Peyer's patch (tissue), 4 donors: ENCODE measurements around the gene PFN1. TPM values are rescaled to one million over a fixed set of nuclear protein-coding genes. Genes with fewer than 3 reads are reported as not detected.

Experiments used
- DNase-seq, 3 donors: peaks; one replicate each; pipeline ENCODE4 v3.0.0-alpha.2; 2017 to 2019
- H3K27ac ChIP-seq, 4 donors: fragments of 200-600 bp; sonication (generic); one replicate each; pipeline ENCODE4 v1.5.1; 2016 to 2019
- H3K27me3 ChIP-seq, 2 donors: fragments of 200-600 bp; sonication (generic); one replicate each; pipeline ENCODE4 v1.5.1; 2019
- H3K36me3 ChIP-seq, 3 donors: fragments of 200-600 bp; sonication (generic); one replicate each; pipeline ENCODE4 v1.5.1; 2016 to 2019
- H3K4me1 ChIP-seq, 4 donors: fragments of 200-600 bp; sonication (generic); one replicate each; pipeline ENCODE4 v1.5.1; 2016 to 2019
- H3K4me3 ChIP-seq, 4 donors: fragments of 200-600 bp; sonication (generic); 1 replicate in 3 of 4; 2 replicates in 1 of 4; pipeline ENCODE4 v1.5.1; 2016 to 2019; ENCODE audit warnings: mild to moderate bottlenecking in 1 of 4
- H3K9me3 ChIP-seq, 4 donors: fragments of 200-600 bp; sonication (generic); one replicate each; pipeline ENCODE4 v1.5.1; 2016 to 2019; ENCODE audit warnings: mild to moderate bottlenecking in 1 of 4
- CTCF ChIP-seq, 6 experiments: fragments of 450-650 bp in 4 of 6; fragments of 200-600 bp in 2 of 6; sonication (generic) in 1 of 6; IDR thresholded peaks; one replicate each; pipeline ENCODE4 v1.5.1; 2017 to 2019; ENCODE audit warnings: antibody characterized with exemption in 6 of 6, mild to moderate bottlenecking in 3 of 6, moderate library complexity in 1 of 6
- POLR2A ChIP-seq, 2 donors: fragments of 450-650 bp; IDR thresholded peaks; one replicate each; pipeline ENCODE4 v1.5.1; 2017; ENCODE audit warnings: antibody characterized with exemption in 2 of 2, mild to moderate bottlenecking in 2 of 2, moderate library complexity in 2 of 2
- total RNA-seq, 4 donors: library from RNA; depleted of rRNA; stranded (reverse); fragments of >200 nt; gene quantifications; one replicate each; pipeline ENCODE4 v1.1.0, GENCODE V29; 2016

PFN1 gene
- total RNA-seq, 4 donors from 2014 or later = 530 to 1,064 (median 855) TPM

GRCh38 chr17:4903051-4903818, 45.1 kb downstream of the PFN1 start, which contains the start of gene CHRNE:
CHRNE (minus strand) TSS chr17:4903098; CDS start chr17:4903063, 35 bp downstream.
- H3K27ac ChIP-seq = peak within 1 kb of the TSS in 3 of 4 donors; percentile 25 to 46 (median 29)
- H3K36me3 ChIP-seq = no peaks in the 10 kb centered on the region
- no peaks in the 10 kb centered on the region for H3K9me3 ChIP-seq
- H3K4me3 ChIP-seq = no peak within 1 kb of the TSS
- TF ChIP-seq POLR2A (IDR thresholded peaks at IDR 0.05) (no peak), CTCF (IDR thresholded peaks at IDR 0.05) (peak; percentile 61 to 83 (median 78))
- peaks cover 0 to 33% (median 18%) of the 10 kb centered on the region in 4 donors for H3K4me1 ChIP-seq
- H3K27me3 ChIP-seq = no peaks in the 10 kb centered on the region
- DNase-seq = peak in 2 of 3 donors; percentile 92 to 95

GRCh38 chr17:4902540-4902939, 45.8 kb downstream of the PFN1 start:
- no peaks in the 10 kb centered on the region for H3K9me3 ChIP-seq
- DNase-seq = no peak
- H3K27ac ChIP-seq = peak overlapping the region in 1 of 4 donors; percentile 46
- no peak overlapping the region for H3K4me3 ChIP-seq
- no peak for TF ChIP-seq CTCF (IDR thresholded peaks at IDR 0.05)
- no peak for TF ChIP-seq POLR2A (IDR thresholded peaks at IDR 0.05)
- H3K36me3 ChIP-seq = no peaks in the 10 kb centered on the region
- peaks cover 0 to 33% (median 18%) of the 10 kb centered on the region in 4 donors for H3K4me1 ChIP-seq
- no peaks in the 10 kb centered on the region for H3K27me3 ChIP-seq

GRCh38 chr17:4901648-4902344, 46.5 kb downstream of the PFN1 start:
- H3K27me3 ChIP-seq = no peaks in the 10 kb centered on the region
- DNase-seq = no peak
- TF ChIP-seq POLR2A (IDR thresholded peaks at IDR 0.05) (no peak), CTCF (IDR thresholded peaks at IDR 0.05) (no peak)
- no peaks in the 10 kb centered on the region for H3K9me3 ChIP-seq
- H3K36me3 ChIP-seq = peaks cover 0 to 7% (median 0%) of the 10 kb centered on the region in 3 donors
- H3K4me3 ChIP-seq = no peak overlapping the region
- H3K4me1 ChIP-seq = peaks cover 0 to 33% (median 18%) of the 10 kb centered on the region in 4 donors
- H3K27ac ChIP-seq = peak overlapping the region in 3 of 4 donors; percentile 25 to 40 (median 29)

- H3K36me3 ChIP-seq = peaks cover 0 to 13% (median 0%) of the 10 kb centered on the region in 3 donors
- H3K4me3 ChIP-seq = peak overlapping the region in 3 of 4 donors; percentile 47 to 65 (median 59)
- H3K4me1 ChIP-seq = peaks cover 0 to 33% (median 18%) of the 10 kb centered on the region in 4 donors
- no peak for DNase-seq
- no peaks in the 10 kb centered on the region for H3K27me3 ChIP-seq
- H3K27ac ChIP-seq = peak overlapping the region in 2 of 4 donors; percentile 3 to 40
- no peaks in the 10 kb centered on the region for H3K9me3 ChIP-seq
- TF ChIP-seq CTCF (IDR thresholded peaks at IDR 0.05) = no peak
- TF ChIP-seq POLR2A (IDR thresholded peaks at IDR 0.05) = no peak
These were observed 47.2 kb downstream of the PFN1 start for GRCh38 chr17:4901108-4901647.

- TF ChIP-seq CTCF (IDR thresholded peaks at IDR 0.05) (no peak), POLR2A (IDR thresholded peaks at IDR 0.05) (no peak)
- no peaks in the 10 kb centered on the region for H3K27me3 ChIP-seq
- no peaks in the 10 kb centered on the region for H3K9me3 ChIP-seq
- H3K27ac ChIP-seq = peak overlapping the region in 1 of 4 donors; percentile 33
- peaks cover 0 to 33% (median 18%) of the 10 kb centered on the region in 4 donors for H3K4me1 ChIP-seq
- peak overlapping the region; percentile 47 to 65 (median 61) for H3K4me3 ChIP-seq
- peaks cover 0 to 20% (median 0%) of the 10 kb centered on the region in 3 donors for H3K36me3 ChIP-seq
- peak in 2 of 3 donors; percentile 61 to 77 for DNase-seq
These were observed 47.9 kb downstream of the PFN1 start for GRCh38 chr17:4900231-4901107.
